ENCODE data around the gene AK6. TPM values are rescaled to one million over a fixed set of nuclear protein-coding genes. Genes with fewer than 3 reads are reported as not detected.

The AK6 gene
- total and polyA plus RNA-seq, 2 donors (not counting 1 experiment from before 2014, with no cell fraction given), result 34.3 to 55.1 TPM

DNA sequence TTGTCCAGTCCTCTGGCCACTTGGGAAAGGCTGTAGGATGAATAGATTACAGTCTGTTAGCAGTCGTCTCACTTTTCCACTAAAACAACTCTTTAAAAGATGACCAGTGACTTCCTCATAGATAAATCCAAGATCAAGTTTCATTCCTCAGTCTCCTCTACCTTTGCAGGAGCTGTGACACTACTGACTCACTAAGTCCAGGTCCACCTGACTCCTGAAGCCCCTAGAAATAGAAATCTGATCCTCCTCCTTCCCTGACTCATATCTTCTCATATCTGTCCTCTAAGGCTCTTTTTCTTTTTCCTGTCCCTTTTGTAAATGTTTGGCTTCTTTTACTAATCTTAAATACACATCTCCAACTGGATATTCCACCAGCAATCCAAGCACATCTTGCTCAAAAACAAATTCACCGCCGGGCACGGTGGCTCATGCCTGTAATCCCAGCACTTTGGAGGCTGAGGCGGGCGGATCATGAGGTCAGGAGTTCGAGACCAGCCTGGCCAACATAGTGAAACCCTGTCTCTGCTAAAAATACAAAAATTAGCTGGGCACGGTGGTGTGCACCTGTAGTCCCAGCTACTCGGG lies 39.3 kb downstream of the AK6 start:
- Histone ChIP-seq H3K9ac (ENCODE audit: insufficient read depth, low read length) (no peak overlapping the region), H3K4me1 (ENCODE audit: control insufficient read depth, extremely low read depth, insufficient read depth, low read length) (peaks cover 3% of the 10 kb centered on the region), H3K36me3 (ENCODE audit: control insufficient read depth, insufficient read depth, low read length) (no peaks in the 10 kb centered on the region), H3K27me3 (ENCODE audit: control insufficient read depth, insufficient read depth, low read length) (no peaks in the 10 kb centered on the region), H4K20me1 (ENCODE audit: control insufficient read depth, extremely low read depth, insufficient read depth, low read length) (no peaks in the 10 kb centered on the region), H3K4me2 (ENCODE audit: extremely low read depth, insufficient read depth, low read length) (no peak overlapping the region), H3K4me3 (replicated peaks in 1 of 4; ENCODE audit: control extremely low read depth in 1 of 4, insufficient read depth in 1 of 4, low read depth in 3 of 4, low read length in 4 of 4) (no peak overlapping the region), H3K27ac (ENCODE audit: insufficient read depth, low read length) (no peak overlapping the region), H2AFZ (ENCODE audit: low read length) (no peak overlapping the region), H3K9me3 (ENCODE audit: control insufficient read depth, insufficient read depth, low read depth, low read length) (no peaks in the 10 kb centered on the region), H3K79me2 (ENCODE audit: control insufficient read depth, insufficient read depth, low read length) (no peaks in the 10 kb centered on the region)
- no peak for TF ChIP-seq EZH2 (IDR thresholded peaks at IDR 0.05; ENCODE audit: low read length, missing control alignments)
- DNase-seq (ENCODE audit: low read depth in 2 of 2), result no peak

DNA sequence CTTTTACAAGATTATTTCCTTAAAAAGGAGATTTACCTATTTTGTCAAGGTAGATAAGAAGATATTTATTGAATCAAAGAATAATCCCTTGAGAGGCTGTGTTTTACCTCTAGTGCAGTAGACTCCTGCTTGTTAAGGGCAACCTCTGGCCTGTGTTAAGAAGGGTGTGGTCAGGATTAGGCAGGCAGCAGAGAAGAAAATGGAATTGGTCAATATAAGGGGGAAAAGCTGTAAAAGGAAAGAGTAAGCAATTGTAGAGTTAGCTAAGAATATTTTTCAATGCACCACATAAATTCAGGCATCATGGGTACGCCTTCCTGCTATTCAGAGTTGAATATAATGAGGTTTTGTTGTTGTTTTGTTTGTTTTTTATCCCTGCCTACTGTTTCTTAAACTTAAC lies 43.0 kb downstream of the AK6 start:
- Histone ChIP-seq H3K4me2 (ENCODE audit: extremely low read depth, insufficient read depth, low read length) (no peak overlapping the region), H3K79me2 (ENCODE audit: control insufficient read depth, insufficient read depth, low read length) (no peaks in the 10 kb centered on the region), H3K27ac (ENCODE audit: insufficient read depth, low read length) (no peak overlapping the region), H4K20me1 (ENCODE audit: control insufficient read depth, extremely low read depth, insufficient read depth, low read length) (no peaks in the 10 kb centered on the region), H3K4me3 (replicated peaks in 1 of 4; ENCODE audit: control extremely low read depth in 1 of 4, insufficient read depth in 1 of 4, low read depth in 3 of 4, low read length in 4 of 4) (no peak overlapping the region), H2AFZ (ENCODE audit: low read length) (no peak overlapping the region), H3K4me1 (ENCODE audit: control insufficient read depth, extremely low read depth, insufficient read depth, low read length) (no peaks in the 10 kb centered on the region), H3K36me3 (ENCODE audit: control insufficient read depth, insufficient read depth, low read length) (no peaks in the 10 kb centered on the region), H3K9me3 (ENCODE audit: control insufficient read depth, insufficient read depth, low read depth, low read length) (no peaks in the 10 kb centered on the region), H3K9ac (ENCODE audit: insufficient read depth, low read length) (no peak overlapping the region), H3K27me3 (ENCODE audit: control insufficient read depth, insufficient read depth, low read length) (no peaks in the 10 kb centered on the region)
- TF ChIP-seq, protein P1, sequence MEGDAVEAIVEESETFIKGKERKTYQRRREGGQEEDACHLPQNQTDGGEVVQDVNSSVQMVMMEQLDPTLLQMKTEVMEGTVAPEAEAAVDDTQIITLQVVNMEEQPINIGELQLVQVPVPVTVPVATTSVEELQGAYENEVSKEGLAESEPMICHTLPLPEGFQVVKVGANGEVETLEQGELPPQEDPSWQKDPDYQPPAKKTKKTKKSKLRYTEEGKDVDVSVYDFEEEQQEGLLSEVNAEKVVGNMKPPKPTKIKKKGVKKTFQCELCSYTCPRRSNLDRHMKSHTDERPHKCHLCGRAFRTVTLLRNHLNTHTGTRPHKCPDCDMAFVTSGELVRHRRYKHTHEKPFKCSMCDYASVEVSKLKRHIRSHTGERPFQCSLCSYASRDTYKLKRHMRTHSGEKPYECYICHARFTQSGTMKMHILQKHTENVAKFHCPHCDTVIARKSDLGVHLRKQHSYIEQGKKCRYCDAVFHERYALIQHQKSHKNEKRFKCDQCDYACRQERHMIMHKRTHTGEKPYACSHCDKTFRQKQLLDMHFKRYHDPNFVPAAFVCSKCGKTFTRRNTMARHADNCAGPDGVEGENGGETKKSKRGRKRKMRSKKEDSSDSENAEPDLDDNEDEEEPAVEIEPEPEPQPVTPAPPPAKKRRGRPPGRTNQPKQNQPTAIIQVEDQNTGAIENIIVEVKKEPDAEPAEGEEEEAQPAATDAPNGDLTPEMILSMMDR (conservative IDR thresholded peaks at IDR 0.05 in 1 of 2, IDR thresholded peaks at IDR 0.05 in 1 of 2; ENCODE audit: low read depth in 1 of 2, low read length in 2 of 2), result no peak
- TF ChIP-seq EZH2 (IDR thresholded peaks at IDR 0.05; ENCODE audit: low read length, missing control alignments), result no peak
- DNase-seq (ENCODE audit: low read depth in 2 of 2), result no peak

DNA sequence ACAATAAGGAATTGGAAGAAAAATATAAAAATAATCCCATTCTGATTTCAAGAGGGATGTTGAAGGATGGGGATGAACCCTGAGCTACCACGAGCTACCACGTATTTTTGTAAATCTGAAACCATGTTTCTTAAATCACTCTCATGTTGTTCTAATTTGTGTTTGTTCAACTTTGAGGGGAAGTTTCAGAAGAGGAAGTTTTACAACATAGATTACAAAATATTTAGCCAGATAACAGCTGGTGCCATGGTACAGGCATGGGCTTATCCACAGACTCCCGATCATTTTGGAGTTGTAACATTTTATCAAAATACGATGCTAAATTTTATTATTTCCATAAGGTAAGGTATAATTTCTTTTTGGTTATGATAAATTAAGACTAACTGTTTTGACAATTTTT lies 51.9 kb downstream of the AK6 start:
- Histone ChIP-seq H3K4me1 (ENCODE audit: control insufficient read depth, extremely low read depth, insufficient read depth, low read length) (no peaks in the 10 kb centered on the region), H3K36me3 (ENCODE audit: control insufficient read depth, insufficient read depth, low read length) (no peaks in the 10 kb centered on the region), H3K4me3 (replicated peaks in 1 of 4; ENCODE audit: control extremely low read depth in 1 of 4, insufficient read depth in 1 of 4, low read depth in 3 of 4, low read length in 4 of 4) (no peak overlapping the region), H3K79me2 (ENCODE audit: control insufficient read depth, insufficient read depth, low read length) (no peaks in the 10 kb centered on the region), H3K9ac (ENCODE audit: insufficient read depth, low read length) (no peak overlapping the region), H3K9me3 (ENCODE audit: control insufficient read depth, insufficient read depth, low read depth, low read length) (no peaks in the 10 kb centered on the region), H2AFZ (ENCODE audit: low read length) (no peak overlapping the region), H3K27me3 (ENCODE audit: control insufficient read depth, insufficient read depth, low read length) (no peaks in the 10 kb centered on the region), H3K27ac (ENCODE audit: insufficient read depth, low read length) (no peak overlapping the region), H4K20me1 (ENCODE audit: control insufficient read depth, extremely low read depth, insufficient read depth, low read length) (no peaks in the 10 kb centered on the region), H3K4me2 (ENCODE audit: extremely low read depth, insufficient read depth, low read length) (no peak overlapping the region)
- DNase-seq (ENCODE audit: low read depth in 2 of 2), result no peak
- TF ChIP-seq, protein P1 (conservative IDR thresholded peaks at IDR 0.05 in 1 of 2, IDR thresholded peaks at IDR 0.05 in 1 of 2; ENCODE audit: low read depth in 1 of 2, low read length in 2 of 2), result no peak
- no peak for TF ChIP-seq EZH2 (IDR thresholded peaks at IDR 0.05; ENCODE audit: low read length, missing control alignments)

Data from fibroblast of lung (primary cell).